HepG2 (cell line): ENCODE measurements around the gene CLDN9. TPM values are rescaled to one million over a fixed set of nuclear protein-coding genes. Genes with fewer than 3 reads are reported as not detected.

Experiments used
- DMAP1 ChIP-seq: IDR thresholded peaks from 2 replicates; pipeline ENCODE4 v1.6.1; 2016
- GLI4 ChIP-seq: sonication (generic); formaldehyde crosslinking; IDR thresholded peaks from 2 replicates; pipeline ENCODE4 v1.5.1; 2020; ENCODE audit warnings: missing genetic modification reagents, mild to moderate bottlenecking, moderate library complexity, borderline replicate concordance
- HOXA9 ChIP-seq: sonication (generic); formaldehyde crosslinking; IDR thresholded peaks from 2 replicates; pipeline ENCODE4 v1.8.1; 2022; ENCODE audit warnings: missing genetic modification reagents, mild to moderate bottlenecking, moderate library complexity, borderline replicate concordance
- IRF2 ChIP-seq: IDR thresholded peaks from 2 replicates; pipeline ENCODE4 v1.6.1; 2018; ENCODE audit warnings: missing genetic modification reagents, missing compliant biosample characterization
- LBX2 ChIP-seq: sonication (generic); formaldehyde crosslinking; IDR thresholded peaks from 2 replicates; pipeline ENCODE4 v1.5.0; 2020; ENCODE audit warnings: missing genetic modification reagents, mild to moderate bottlenecking, borderline replicate concordance
- MTA1 ChIP-seq: sonication (generic); formaldehyde crosslinking; IDR thresholded peaks from 2 replicates; pipeline ENCODE4 v1.4.0; 2020; ENCODE audit warnings: missing genetic modification reagents, mild to moderate bottlenecking, borderline replicate concordance
- NCOA2 ChIP-seq: sonication (generic); formaldehyde crosslinking; IDR thresholded peaks from 2 replicates; pipeline ENCODE4 v1.8.0; 2022; ENCODE audit warnings: inconsistent platforms
- NR2F2 ChIP-seq: IDR thresholded peaks from 2 replicates; pipeline ENCODE4 v1.6.1; 2012; ENCODE audit warnings: low read depth, inconsistent platforms, borderline replicate concordance
- PHF5A ChIP-seq: IDR thresholded peaks from one replicate; pipeline ENCODE4 v1.6.1; 2018; ENCODE audit warnings: low read depth, missing genetic modification reagents; ENCODE audit not compliant: unreplicated experiment
- REXO4 ChIP-seq: sonication (generic); formaldehyde crosslinking; IDR thresholded peaks from 2 replicates; pipeline ENCODE4 v1.8.0; 2022; ENCODE audit warnings: missing genetic modification reagents, mild to moderate bottlenecking, borderline replicate concordance
- RORA ChIP-seq: sonication (generic); formaldehyde crosslinking; IDR thresholded peaks from 2 replicates; pipeline ENCODE4 v1.5.0; 2020; ENCODE audit warnings: mild to moderate bottlenecking, missing genetic modification reagents, moderate library complexity
- ZEB1 ChIP-seq: IDR thresholded peaks from 2 replicates; pipeline ENCODE4 v1.6.1; 2012; ENCODE audit warnings: mild to moderate bottlenecking, low read depth, inconsistent platforms; ENCODE audit not compliant: insufficient replicate concordance
- ZNF205 ChIP-seq: IDR thresholded peaks from 2 replicates; pipeline ENCODE4 v1.6.1; 2018; ENCODE audit warnings: missing biosample characterization, missing genetic modification reagents
- ZNF329 ChIP-seq: sonication (generic); formaldehyde crosslinking; IDR thresholded peaks from 2 replicates; pipeline ENCODE4 v1.9.0; 2021; ENCODE audit warnings: low read depth, mild to moderate bottlenecking, missing genetic modification reagents
- ZNF552 ChIP-seq: sonication (generic); formaldehyde crosslinking; IDR thresholded peaks from 2 replicates; pipeline ENCODE4 v1.9.0; 2022; ENCODE audit warnings: missing genetic modification reagents, mild to moderate bottlenecking, borderline replicate concordance
- ZNF577 ChIP-seq: sonication (generic); formaldehyde crosslinking; IDR thresholded peaks from 2 replicates; pipeline ENCODE4 v1.4.0; 2020; ENCODE audit warnings: mild to moderate bottlenecking, low read depth, missing genetic modification reagents, borderline replicate concordance
- ZNF598 ChIP-seq: sonication (generic); formaldehyde crosslinking; IDR thresholded peaks from 2 replicates; pipeline ENCODE4 v1.5.1; 2020; ENCODE audit warnings: mild to moderate bottlenecking, missing genetic modification reagents, borderline replicate concordance
- ZNF772 ChIP-seq: sonication (generic); formaldehyde crosslinking; IDR thresholded peaks from 2 replicates; pipeline ENCODE4 v1.5.0; 2020; ENCODE audit warnings: mild to moderate bottlenecking, missing genetic modification reagents
- polyA plus RNA-seq, 8 experiments: library from polyadenylated mRNA; depleted of rRNA in 3 of 8; stranded (reverse) in 7 of 8; unstranded in 1 of 8; fragments of >200 nt; fragmentation: Illumina TruSeq in 4 of 8; extraction: Trizol in 4 of 8; gene quantifications; 2 replicates each; pipeline versions ENCODE4 v1.2.1 to v1.2.3, GENCODE V29; 2011 to 2016; ENCODE audit warnings: low read depth in 4 of 8, missing spikeins in 1 of 8, mixed read lengths in 1 of 8; ENCODE audit not compliant: insufficient read depth in 1 of 8
- total RNA-seq, 5 experiments: library from RNA; depleted of rRNA; stranded (reverse); fragments of >200 nt; fragmentation: Illumina TruSeq; extraction: Trizol; gene quantifications; 2 replicates each; pipeline ENCODE4 v1.2.3, GENCODE V29; 2016; ENCODE audit warnings: low read depth in 1 of 5
- TF ChIP-seq, protein P1 (sequence below): sonication (generic); formaldehyde crosslinking; IDR thresholded peaks from 2 replicates; pipeline ENCODE4 v1.4.0; 2020; ENCODE audit warnings: mild to moderate bottlenecking, missing genetic modification reagents
- TF ChIP-seq, protein P2 (sequence below): conservative IDR thresholded peaks from 2 replicates; pipeline ENCODE4 v1.6.1; 2018; ENCODE audit warnings: missing genetic modification reagents
- TF ChIP-seq, protein P3 (sequence below): sonication (generic); formaldehyde crosslinking; conservative IDR thresholded peaks from 2 replicates; pipeline ENCODE4 v1.4.0; 2020; ENCODE audit warnings: missing genetic modification reagents

The CLDN9 gene
- total and polyA plus RNA-seq, 2 of the 13 experiments (the other 11 are each of a cell fraction or from before 2014, with no cell fraction given) = 0.15 to 0.26 TPM

DNA sequence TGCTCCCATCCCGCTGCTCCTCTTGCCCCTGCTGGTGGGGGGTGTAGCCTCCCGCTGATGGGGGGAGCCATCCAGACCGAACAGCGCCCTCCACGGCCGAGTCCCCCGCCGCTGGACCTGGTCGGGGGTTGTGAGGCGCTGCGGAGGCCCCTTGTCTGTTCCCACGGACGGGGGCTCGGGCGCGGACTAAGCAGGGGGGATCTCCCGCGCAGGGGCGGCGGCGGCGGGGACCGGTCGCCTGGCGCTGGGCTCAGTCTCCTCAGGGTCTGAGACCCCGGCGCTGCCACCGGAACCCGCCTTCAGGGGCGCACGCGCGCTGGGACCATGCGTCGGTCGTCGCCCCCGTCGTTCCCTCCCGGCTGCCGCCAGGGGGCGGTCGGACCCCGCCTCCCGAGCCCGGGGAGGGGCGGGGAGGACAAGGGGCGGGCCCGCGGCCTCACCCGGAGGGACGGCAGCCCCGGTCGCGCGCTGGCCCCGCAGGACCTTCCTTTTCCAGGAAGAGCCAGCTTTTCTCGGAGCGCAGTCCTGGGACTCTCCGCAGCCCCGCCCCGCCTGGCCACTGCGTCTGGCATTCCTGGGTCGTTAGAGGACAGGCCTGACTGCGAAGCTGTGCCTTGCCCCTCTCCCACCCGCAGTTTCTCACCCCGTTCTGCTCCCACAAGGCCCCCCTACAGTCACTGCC, 46.5 kb downstream of the CLDN9 start (continued):
- TF ChIP-seq, protein P1, sequence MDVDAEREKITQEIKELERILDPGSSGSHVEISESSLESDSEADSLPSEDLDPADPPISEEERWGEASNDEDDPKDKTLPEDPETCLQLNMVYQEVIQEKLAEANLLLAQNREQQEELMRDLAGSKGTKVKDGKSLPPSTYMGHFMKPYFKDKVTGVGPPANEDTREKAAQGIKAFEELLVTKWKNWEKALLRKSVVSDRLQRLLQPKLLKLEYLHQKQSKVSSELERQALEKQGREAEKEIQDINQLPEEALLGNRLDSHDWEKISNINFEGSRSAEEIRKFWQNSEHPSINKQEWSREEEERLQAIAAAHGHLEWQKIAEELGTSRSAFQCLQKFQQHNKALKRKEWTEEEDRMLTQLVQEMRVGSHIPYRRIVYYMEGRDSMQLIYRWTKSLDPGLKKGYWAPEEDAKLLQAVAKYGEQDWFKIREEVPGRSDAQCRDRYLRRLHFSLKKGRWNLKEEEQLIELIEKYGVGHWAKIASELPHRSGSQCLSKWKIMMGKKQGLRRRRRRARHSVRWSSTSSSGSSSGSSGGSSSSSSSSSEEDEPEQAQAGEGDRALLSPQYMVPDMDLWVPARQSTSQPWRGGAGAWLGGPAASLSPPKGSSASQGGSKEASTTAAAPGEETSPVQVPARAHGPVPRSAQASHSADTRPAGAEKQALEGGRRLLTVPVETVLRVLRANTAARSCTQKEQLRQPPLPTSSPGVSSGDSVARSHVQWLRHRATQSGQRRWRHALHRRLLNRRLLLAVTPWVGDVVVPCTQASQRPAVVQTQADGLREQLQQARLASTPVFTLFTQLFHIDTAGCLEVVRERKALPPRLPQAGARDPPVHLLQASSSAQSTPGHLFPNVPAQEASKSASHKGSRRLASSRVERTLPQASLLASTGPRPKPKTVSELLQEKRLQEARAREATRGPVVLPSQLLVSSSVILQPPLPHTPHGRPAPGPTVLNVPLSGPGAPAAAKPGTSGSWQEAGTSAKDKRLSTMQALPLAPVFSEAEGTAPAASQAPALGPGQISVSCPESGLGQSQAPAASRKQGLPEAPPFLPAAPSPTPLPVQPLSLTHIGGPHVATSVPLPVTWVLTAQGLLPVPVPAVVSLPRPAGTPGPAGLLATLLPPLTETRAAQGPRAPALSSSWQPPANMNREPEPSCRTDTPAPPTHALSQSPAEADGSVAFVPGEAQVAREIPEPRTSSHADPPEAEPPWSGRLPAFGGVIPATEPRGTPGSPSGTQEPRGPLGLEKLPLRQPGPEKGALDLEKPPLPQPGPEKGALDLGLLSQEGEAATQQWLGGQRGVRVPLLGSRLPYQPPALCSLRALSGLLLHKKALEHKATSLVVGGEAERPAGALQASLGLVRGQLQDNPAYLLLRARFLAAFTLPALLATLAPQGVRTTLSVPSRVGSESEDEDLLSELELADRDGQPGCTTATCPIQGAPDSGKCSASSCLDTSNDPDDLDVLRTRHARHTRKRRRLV (CRISPR knock-in tag) = no peak
- TF ChIP-seq LBX2 (no peak), PHF5A (CRISPR knock-in tag) (no peak), ZNF598 (CRISPR knock-in tag) (peak; percentile 65; the same call in 1 of the 2 replicates), ZNF329 (CRISPR knock-in tag) (0 out of 2 replicates have a peak, but pooled peaks have one; percentile 45), ZNF552 (no peak), DMAP1 (CRISPR knock-in tag) (peak; percentile 61), IRF2 (CRISPR knock-in tag) (peak; percentile 42; the same call in 1 of the 2 replicates), ZNF577 (no peak), HOXA9 (no peak), REXO4 (no peak), GLI4 (CRISPR knock-in tag) (no peak), MTA1 (CRISPR knock-in tag) (peak; percentile 80), ZNF772 (CRISPR knock-in tag) (peak; percentile 73), NR2F2 (no peak), RORA (no peak), ZEB1 (no peak), ZNF205 (CRISPR knock-in tag) (no peak), NCOA2 (CRISPR knock-in tag) (no peak; the same call in none of the 2 replicates)
- TF ChIP-seq, protein P2, sequence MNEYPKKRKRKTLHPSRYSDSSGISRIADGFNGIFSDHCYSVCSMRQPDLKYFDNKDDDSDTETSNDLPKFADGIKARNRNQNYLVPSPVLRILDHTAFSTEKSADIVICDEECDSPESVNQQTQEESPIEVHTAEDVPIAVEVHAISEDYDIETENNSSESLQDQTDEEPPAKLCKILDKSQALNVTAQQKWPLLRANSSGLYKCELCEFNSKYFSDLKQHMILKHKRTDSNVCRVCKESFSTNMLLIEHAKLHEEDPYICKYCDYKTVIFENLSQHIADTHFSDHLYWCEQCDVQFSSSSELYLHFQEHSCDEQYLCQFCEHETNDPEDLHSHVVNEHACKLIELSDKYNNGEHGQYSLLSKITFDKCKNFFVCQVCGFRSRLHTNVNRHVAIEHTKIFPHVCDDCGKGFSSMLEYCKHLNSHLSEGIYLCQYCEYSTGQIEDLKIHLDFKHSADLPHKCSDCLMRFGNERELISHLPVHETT = peak; percentile 22; the same call in 1 of the 2 replicates
- TF ChIP-seq, protein P3, sequence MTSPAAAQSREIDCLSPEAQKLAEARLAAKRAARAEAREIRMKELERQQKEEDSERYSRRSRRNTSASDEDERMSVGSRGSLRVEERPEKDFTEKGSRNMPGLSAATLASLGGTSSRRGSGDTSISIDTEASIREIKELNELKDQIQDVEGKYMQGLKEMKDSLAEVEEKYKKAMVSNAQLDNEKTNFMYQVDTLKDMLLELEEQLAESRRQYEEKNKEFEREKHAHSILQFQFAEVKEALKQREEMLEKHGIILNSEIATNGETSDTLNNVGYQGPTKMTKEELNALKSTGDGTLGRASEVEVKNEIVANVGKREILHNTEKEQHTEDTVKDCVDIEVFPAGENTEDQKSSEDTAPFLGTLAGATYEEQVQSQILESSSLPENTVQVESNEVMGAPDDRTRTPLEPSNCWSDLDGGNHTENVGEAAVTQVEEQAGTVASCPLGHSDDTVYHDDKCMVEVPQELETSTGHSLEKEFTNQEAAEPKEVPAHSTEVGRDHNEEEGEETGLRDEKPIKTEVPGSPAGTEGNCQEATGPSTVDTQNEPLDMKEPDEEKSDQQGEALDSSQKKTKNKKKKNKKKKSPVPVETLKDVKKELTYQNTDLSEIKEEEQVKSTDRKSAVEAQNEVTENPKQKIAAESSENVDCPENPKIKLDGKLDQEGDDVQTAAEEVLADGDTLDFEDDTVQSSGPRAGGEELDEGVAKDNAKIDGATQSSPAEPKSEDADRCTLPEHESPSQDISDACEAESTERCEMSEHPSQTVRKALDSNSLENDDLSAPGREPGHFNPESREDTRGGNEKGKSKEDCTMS (CRISPR knock-in tag) = no peak
